Epithelial cell of umbilical artery (primary cell): ENCODE measurements around the gene SLC27A4. TPM values are rescaled to one million over a fixed set of nuclear protein-coding genes. Genes with fewer than 3 reads are reported as not detected.

ENCODE experiments used
- total RNA-seq: library from RNA; depleted of rRNA; stranded (reverse); fragments of >200 nt; gene quantifications from 2 replicates; pipeline ENCODE4 v1.2.3, GENCODE V29; 2014

Gene SLC27A4
- total RNA-seq: 20.5 and 24.5 TPM in 2 replicates

GRCh38 chr9:128339761-128340690 lies at the start of gene SLC27A4:
TSS of gene SLC27A4 (plus strand) at chr9:128340527. CDS start at chr9:128343133, 2,606 bp downstream.

GRCh38 chr9:128322404-128323211 lies 17.7 kb upstream of the SLC27A4 start, which contains the start of the genes COQ4 and TRUB2:
TSS of gene COQ4 (plus strand) at chr9:128322839. CDS start at chr9:128322859, 20 bp downstream.
TSS of gene TRUB2 (minus strand) at chr9:128322447. CDS start at chr9:128322408, 39 bp downstream.

GRCh38 chr9:128370752-128371629 lies 30.7 kb downstream of the SLC27A4 start, which contains the start of gene URM1:
TSS of gene URM1 (plus strand) at chr9:128371374. CDS start at chr9:128371381, 7 bp downstream.

Other genes starting within 250 kb of the SLC27A4 start
- 75.1 and 88.7 TPM in 2 replicates for gene PTGES2, start 212.8 kb upstream of the SLC27A4 start, total RNA-seq
- not detected in 2 replicates for gene LCN2, start 191.1 kb upstream of the SLC27A4 start, total RNA-seq
- 22.5 and 40.3 TPM in 2 replicates for gene BBLN, start 180.3 kb upstream of the SLC27A4 start, total RNA-seq
- gene CIZ1, start 149.0 kb upstream of the SLC27A4 start, total RNA-seq: 12.3 and 15.7 TPM in 2 replicates
- 0.46 and 0.97 TPM in 2 replicates for gene DNM1, start 137.1 kb upstream of the SLC27A4 start, total RNA-seq
- 54.6 and 66.3 TPM in 2 replicates for gene GOLGA2, start 64.5 kb upstream of the SLC27A4 start, total RNA-seq
- 34.5 and 47.1 TPM in 2 replicates for gene SWI5, start 64.3 kb upstream of the SLC27A4 start, total RNA-seq
- gene TRUB2, start 18.1 kb upstream of the SLC27A4 start, total RNA-seq: 15.3 and 21.4 TPM in 2 replicates
- gene COQ4, start 17.7 kb upstream of the SLC27A4 start, total RNA-seq: 20.4 and 27.9 TPM in 2 replicates
- 43.9 and 67.5 TPM in 2 replicates for gene URM1, start 30.8 kb downstream of the SLC27A4 start, total RNA-seq
- 14.6 and 21.8 TPM in 2 replicates for gene CERCAM, start 80.3 kb downstream of the SLC27A4 start, total RNA-seq
- gene ODF2, start 115.5 kb downstream of the SLC27A4 start, total RNA-seq: 38.0 and 51.7 TPM in 2 replicates
- gene GLE1, start 164.2 kb downstream of the SLC27A4 start, total RNA-seq: 17.2 and 23.7 TPM in 2 replicates
- gene SPTAN1, start 212.1 kb downstream of the SLC27A4 start, total RNA-seq: 243 and 266 TPM in 2 replicates